T-helper 1 cell treated with Interleukin-12 subunit alpha and Interleukin-12 subunit beta and Interleukin-4 antibody, amounts not matched to agents 30 ng/mL and 1 ng/mL, for 36 hours (primary cell): ENCODE data around the gene SPTLC2. TPM values are rescaled to one million over a fixed set of nuclear protein-coding genes. Genes with fewer than 3 reads are reported as not detected.

Source experiments
- intact Hi-C: fragments of 100-400 bp; cut with micrococcal nuclease; formaldehyde crosslinking; loops from one replicate; pipeline ENCODE4 v1.15.1; 2024
- total RNA-seq: library from RNA; stranded (reverse); gene quantifications from 2 replicates; pipeline ENCODE4 v1.2.3, GENCODE V29; 2022

Gene SPTLC2
- total RNA-seq, 1 donor from 2014 or later = 51.2 TPM

GRCh38 chr14:77511486-77512162, 104.8 kb downstream of the SPTLC2 start:
- intact Hi-C loops = no loop called here

GRCh38 chr14:77509366-77509765, 107.1 kb downstream of the SPTLC2 start:
- intact Hi-C loops = no loop called here

DNA sequence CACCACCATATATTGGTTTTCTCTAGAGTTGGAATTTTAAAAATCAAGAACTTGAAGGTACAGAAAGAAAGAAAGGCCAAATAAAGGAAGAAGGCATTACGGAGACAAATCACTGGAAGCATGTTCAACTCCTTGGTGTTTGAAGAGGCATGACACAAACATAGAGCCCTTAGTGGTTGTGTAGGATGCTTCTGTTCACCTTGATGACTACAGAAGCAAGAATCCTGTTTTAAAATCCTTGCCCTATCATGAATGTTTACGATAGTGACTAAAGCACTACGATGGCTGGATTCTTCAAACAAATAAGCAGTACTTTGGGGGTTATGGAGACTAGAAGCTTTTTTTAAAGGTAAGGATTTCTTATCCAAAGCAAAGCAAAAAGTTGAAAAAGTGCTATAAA, 107.6 kb downstream of the SPTLC2 start:
- intact Hi-C loops = no loop called here

- intact Hi-C loops = no loop called here
These were observed 108.2 kb downstream of the SPTLC2 start for GRCh38 chr14:77508249-77508648.

GRCh38 chr14:77507762-77508161, 108.7 kb downstream of the SPTLC2 start:
- intact Hi-C loops = no loop called here

DNA sequence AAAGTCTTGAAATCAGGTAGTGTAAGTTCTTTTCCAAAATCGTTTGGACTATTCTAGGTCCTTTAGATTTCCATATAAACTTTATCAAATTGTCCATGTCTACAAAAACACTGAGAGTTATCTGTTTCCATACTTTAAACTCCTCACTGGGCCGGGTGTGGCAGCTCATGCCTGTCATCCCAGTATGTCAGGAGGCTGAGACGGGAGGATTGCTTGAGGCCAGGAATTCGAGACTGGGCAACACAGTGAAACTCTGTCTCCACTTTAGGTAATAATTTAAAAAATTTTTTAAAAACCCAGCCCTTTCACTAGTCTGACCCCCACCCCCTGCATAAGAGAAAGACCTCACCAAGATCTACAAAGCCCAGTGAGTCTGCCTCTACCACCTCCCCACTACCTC, 111.4 kb downstream of the SPTLC2 start:
- intact Hi-C loops = no loop called here

- intact Hi-C loops = no loop called here
These were observed 113.3 kb downstream of the SPTLC2 start for GRCh38 chr14:77503138-77503537.

GRCh38 chr14:77502109-77502782, 114.2 kb downstream of the SPTLC2 start:
- intact Hi-C loops = no loop called here

DNA sequence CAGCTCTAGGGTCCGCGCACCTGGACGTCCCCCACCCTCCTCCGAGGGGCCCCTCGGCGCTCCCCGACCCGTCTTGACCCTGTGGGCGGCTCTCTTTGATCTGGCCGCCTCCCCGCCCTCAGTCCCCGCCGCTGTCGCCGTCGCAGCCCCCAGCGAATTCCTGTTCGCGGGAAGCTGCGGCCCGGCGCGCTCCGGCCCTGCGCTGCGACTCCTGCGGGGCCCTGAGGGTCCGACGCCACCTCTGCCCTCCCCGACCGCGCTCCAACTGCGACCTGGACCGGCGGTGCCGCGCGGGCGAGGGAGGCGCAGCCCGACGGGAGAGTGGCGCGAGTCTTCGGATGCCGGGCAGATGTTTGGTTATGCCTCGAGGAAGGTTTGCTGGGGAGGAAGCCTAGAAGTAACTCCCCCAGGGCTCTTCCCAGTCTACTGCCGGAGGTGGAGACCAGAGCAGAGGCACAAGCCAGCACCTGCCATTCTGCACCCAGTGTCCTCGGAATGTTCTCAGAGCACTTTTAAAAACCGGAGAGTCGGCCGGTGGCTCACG, 117.4 kb downstream of the SPTLC2 start:
- intact Hi-C loops = loop anchor here (1.0 kb wide), 1 partner anchor 41 kb away; the partner anchor contains the start of gene AHSA1

- intact Hi-C loops = loop anchor here (1.0 kb wide), 1 partner anchor 40 kb away; the partner anchor contains the start of gene AHSA1
These were observed 118.1 kb downstream of the SPTLC2 start, which contains the start of gene ISM2 for GRCh38 chr14:77498120-77498979. ISM2 (minus strand) TSS chr14:77498816; CDS start chr14:77498793, 23 bp downstream.

GRCh38 chr14:77495334-77495733, 121.1 kb downstream of the SPTLC2 start:
- intact Hi-C loops = no loop called here

DNA sequence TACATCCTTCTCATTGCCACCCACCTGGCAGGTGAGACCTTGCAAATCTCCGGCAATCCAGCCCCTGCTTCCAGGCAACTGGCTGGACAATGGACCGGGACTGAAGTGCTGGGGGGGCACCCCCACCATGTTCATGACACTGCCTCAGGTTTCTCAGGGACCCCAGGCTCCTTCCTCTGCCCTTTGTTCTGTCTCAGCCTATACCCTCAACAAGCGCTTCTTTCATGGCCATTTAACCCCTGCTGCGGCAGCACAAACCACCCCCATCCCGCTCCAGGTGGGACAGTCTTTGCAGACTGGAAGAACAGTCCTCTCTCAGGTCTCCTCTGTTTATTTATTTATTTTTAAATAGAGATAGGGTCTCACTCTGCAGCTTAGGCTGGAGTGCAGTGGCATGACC, 125.4 kb downstream of the SPTLC2 start:
- intact Hi-C loops = no loop called here

DNA sequence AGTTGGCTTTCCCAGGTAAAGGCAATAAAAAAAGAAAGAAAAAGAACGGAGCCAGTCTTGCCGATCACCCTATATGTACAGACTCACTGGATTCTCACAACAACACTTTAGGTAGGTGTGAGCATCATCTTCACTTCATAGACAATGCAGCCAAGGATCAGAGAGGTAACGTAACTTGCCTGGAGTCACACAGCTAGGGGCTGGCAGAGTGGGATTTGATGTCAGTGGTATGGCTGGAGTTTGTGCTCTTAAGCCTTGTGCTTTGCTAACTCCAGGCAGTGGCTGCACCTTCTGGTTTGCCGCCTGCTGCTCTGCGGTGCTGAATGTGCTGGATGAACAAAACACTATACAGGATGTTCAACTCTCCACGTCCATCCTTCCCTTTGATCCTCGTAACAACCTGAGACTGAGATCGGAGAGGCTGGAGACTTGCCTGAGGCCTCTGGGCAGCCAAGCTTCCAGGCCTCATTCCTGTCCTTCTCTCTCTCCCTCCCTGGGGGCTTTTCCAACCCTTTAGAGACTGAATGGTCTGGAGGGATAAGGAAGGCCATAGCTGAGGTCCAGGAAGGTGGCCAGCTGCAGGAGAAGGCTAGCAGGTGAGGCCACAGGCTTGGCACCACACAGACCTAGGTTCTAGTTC, 126.0 kb downstream of the SPTLC2 start:
- intact Hi-C loops = no loop called here

- intact Hi-C loops = no loop called here
These were observed 127.4 kb downstream of the SPTLC2 start for GRCh38 chr14:77489041-77489440.

GRCh38 chr14:77488558-77488957, 127.9 kb downstream of the SPTLC2 start:
- intact Hi-C loops = no loop called here

GRCh38 chr14:77485901-77486678, 130.3 kb downstream of the SPTLC2 start:
- intact Hi-C loops = no loop called here

DNA sequence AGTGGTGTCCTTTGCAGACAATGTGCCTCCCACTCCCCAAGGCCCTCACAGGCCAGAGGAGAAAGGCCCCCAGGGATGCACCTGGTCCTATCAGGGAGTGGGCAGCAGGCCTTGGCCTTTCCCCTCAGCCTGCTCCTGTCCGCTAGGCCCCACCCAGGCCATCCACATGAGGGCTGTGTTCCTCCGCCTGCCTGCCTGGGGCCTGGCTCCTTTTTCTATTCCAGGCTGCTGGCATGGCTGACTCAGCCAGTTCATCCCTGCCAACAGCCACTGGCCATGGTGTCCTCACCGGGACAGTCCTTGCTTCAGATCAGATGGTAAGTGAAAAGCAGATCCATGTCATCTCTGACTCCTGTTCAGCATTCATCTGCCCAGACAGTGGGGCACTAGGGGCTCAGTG, 131.2 kb downstream of the SPTLC2 start:
- intact Hi-C loops = no loop called here

GRCh38 chr14:77482422-77482821, 134.0 kb downstream of the SPTLC2 start:
- intact Hi-C loops = no loop called here

DNA sequence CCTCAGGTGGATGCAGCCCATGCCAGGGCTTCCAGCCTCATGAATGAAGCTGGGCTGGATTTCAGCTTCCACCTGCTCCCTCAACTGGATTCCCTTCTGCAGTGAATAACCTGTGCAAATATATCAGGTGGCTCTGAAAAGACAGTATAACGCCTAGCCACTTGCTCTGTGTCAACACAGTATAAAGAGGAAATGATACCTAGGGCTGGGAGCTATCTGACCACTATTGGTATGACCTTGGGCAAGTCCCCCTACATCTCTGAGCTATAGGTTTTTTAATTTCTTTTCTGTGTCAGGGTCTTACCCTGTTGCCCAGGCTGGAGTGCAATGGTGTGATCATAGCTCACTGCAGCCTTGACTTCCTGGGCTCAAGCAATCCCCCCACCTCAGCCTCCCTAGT, 137.6 kb downstream of the SPTLC2 start:
- intact Hi-C loops = no loop called here

DNA sequence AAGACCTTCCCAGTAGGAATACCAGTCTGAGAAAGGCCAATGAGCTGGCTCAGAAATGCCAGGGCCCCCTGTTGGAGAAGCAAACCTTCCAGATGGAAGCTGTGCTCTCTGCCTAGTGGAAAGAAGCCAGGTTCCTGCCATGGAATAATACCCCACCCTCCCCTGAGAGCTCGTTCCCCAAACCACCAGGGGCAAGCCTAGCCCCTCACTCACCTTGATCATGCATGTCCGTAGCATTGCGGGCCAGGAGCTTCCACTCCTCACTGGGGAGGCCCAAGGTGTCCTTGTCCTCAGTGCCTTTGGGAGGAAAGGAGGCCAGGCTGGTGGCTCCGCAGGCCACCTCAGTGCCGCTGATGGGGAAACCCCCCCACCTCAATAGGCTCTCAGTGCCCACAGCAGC, 138.4 kb downstream of the SPTLC2 start:
- intact Hi-C loops = no loop called here
